GM18520 (cell line): ENCODE measurements around the gene PLA2G12A.
A peak's percentile ranks its signal among the peaks of the same experiment; 100 is the strongest.

Experiments
- ATAC-seq: cut with Tn5 transposase; IDR thresholded peaks from one replicate; pipeline ENCODE4 v1.9.1; 2021; ENCODE audit not compliant: unreplicated experiment

Gene PLA2G12A

DNA sequence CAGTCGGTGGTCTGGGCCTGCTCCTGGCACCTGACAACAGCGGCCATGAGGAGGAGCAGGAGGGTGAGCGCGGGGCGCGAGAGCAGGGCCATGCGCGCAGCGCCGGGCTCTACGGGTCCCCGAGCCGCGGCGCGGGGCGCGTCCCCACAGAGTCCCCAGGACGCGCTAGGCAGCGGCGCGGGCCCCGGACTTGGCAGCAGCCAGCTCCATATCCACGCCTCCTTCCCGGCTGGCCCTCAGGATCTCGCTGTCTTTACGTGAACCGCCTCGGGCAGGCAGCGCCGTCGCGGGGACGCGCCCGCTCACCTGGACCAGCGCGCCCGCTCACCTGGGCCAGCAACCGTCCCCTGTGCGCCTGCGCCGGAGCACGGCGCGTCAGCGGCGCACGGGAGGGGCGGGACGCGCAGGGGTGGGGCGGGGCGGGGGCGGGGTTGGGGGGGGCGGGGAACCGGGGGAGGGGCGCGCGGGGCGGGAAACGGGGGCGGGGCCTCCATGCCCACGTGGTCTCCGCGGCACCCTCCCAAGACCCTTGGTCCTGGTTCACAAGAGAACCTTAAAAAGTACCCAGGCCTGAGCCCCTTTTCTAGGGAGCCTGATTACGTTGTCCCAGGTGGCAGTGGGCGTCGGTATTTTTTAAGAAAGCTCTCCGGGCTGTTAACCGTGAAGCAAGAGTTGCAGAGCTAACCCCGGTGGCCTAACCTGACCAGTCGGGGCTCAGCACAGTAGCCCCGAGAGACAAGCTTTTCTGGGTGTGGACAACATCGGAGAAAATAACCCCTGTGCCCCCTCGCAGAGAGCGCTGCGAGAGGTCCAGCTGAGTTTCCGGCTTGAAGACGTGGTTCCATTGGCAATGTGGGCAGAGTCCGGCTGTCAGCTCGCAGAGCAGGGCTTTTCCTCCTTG is at the start of gene PLA2G12A:
PLA2G12A (minus strand) TSS at position 353 of the 901 bp plus-strand sequence; CDS start at position 92, 261 bp downstream.
- peak; percentile 85 for ATAC-seq

GRCh38 chr4:109764789-109765402 is 35.0 kb upstream of the PLA2G12A start:
- no peak for ATAC-seq

- ATAC-seq = no peak
These were observed 34.5 kb upstream of the PLA2G12A start for GRCh38 chr4:109764376-109764775.

DNA sequence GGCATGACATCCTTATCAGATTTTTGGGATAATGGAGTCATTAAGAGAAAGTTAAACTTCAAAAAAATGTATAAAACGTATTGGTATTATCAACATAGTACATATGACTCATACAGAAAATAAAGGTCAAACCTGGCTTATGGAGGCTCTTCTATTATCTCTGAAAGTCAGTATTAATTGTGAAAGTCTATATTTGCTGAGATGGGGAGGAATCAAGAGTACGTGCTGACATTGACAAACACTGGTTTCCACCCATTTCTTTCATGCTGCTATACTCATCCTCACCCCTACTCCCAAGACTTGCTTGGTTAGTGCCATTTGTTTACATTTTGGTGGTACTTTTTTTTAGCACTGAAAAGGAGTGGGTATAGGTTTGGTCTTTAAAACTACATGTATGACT is 30.8 kb upstream of the PLA2G12A start:
- ATAC-seq = no peak

DNA sequence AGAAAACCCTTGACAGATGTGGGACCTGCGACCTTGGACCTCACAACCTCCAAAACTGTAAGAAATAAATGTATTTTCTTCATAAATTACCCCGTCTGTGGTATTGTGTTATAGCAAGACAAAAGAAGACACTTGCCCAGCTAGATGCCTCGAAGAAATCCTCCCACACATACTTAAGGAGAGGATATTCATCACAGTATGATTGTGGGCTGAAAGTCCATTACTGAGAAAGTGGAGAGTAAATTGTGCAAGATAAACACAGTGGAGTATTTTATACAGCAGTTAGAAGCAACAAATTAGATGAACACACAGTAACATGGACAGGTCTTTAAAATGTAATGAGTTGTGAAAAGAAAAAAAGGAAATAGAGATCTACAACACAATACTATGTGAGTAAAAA is 25.8 kb upstream of the PLA2G12A start:
- ATAC-seq = no peak

- no peak for ATAC-seq
These were observed 24.4 kb upstream of the PLA2G12A start for GRCh38 chr4:109754093-109754857.

GRCh38 chr4:109752525-109752924 is 22.7 kb upstream of the PLA2G12A start:
- no peak for ATAC-seq

DNA sequence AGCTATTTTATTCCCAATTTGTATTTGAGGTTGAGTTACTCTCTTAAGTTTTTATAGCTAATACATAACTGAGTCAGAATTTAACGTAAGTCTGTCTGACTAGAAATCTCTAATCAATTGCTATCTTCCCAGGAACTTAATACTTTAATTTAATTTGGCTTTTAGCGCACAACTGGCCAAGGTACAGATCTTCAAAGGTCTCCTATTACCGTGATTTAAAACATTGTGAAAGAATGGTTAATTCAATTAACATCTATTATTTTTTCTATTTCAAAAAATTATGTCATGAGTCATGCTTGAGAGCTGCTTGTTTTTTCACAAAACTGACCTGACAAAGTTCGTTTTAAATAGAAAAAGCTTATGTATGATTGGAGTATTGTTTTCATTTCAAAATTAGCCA is 22.0 kb upstream of the PLA2G12A start:
- no peak for ATAC-seq

DNA sequence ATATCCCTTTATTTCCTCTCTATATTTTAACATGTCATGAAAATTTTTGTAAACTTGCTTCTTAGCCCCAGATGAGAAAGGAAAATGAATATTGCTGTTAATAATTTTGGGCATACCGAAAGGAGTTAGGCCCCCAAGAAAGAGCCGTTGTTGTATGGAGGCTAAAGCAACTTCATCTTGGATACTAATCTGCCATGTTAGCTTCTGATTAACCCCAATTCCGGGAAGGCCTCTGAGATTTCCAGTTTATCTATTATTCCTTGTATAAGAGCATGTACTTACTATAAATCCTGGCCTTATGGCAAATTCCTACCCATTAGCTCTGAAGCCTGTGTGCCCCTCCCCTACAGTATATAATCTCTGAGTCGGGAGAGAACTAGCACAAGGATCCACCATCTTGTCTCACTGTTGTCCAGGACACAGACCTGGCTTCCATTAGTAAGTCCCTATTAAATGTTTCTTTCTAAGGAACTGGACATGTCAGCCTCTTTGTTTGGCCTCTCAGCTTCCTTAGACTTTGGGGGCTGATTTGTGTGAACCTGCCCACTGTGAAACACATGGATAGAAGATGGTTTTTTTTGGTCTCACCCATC is 20.9 kb upstream of the PLA2G12A start:
- ATAC-seq = no peak

DNA sequence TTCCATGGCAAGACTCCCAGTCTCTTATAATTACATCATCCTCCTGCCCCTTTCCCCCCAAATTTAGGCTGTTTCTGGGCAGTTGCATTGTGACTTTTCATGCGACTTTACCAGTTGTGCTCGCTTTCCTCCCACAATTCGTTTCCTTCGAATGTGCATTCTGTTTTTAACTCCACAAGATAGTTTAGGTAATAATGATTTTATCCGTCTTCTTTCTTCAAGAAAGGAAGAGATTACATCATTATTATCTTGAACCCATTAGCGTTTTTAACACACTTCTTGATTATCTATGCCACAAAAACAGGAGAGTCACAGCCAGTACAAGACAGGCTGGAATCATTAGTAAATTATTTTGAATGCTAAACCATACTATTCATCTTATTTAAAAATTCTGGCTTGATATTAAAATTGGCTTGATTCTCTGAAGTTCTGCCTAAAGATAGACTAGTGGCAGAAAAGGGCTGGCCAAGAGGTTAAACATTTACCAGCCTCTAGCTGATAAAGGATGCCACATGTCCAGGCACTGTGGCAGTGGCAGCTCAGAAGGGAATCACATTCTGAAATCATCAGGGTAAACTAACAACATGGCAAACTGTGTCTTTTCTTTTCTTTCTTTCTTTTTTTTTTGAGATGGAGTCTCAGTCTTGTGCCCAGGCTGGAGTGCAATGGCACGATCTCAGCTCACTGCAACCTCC is 19.7 kb upstream of the PLA2G12A start:
- no peak for ATAC-seq

DNA sequence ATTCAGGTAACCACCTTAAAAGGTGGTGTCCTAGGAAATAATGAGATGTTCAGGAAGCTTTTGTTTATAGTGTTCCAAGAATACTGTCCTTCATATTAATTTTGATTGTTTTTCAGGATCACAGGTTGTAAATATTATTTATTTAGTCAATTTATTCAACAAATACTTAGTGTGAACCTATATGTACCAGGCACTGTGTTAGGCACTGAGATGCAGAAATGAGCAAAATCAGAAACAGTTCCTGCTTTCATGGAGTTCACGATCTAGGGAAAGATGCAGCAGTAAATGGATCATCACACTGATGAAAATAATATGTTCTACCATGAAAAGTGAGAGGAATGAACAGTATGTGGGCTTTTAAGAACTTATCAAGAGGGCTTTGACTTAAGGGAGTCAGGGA is 18.2 kb upstream of the PLA2G12A start:
- no peak for ATAC-seq

- no peak for ATAC-seq
These were observed 16.9 kb upstream of the PLA2G12A start for GRCh38 chr4:109746728-109747127.

- ATAC-seq = no peak
These were observed 16.0 kb upstream of the PLA2G12A start for GRCh38 chr4:109745830-109746229.

DNA sequence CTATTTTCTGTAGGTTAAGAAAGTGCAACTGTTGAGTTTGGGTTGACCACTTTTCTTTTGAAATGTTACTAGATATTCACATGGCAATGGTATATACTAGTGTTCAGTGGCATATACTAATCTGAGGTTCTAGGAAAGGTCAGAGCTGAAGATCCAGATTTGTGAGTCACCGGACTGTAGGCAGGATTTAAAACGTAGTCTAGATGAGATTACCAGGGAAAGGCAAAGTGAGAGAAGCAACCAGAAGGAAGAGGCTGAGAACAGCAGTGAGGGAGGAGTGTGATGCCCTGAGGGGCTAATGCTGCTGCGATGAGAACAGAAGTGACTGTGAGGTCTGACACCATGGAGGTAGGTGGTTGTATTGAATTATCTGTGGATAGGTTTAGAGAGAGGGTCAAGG is 9.7 kb upstream of the PLA2G12A start:
- ATAC-seq = no peak

- no peak for ATAC-seq
These were observed 8.4 kb upstream of the PLA2G12A start for GRCh38 chr4:109738104-109738872.

- no peak for ATAC-seq
These were observed 5.9 kb upstream of the PLA2G12A start for GRCh38 chr4:109735566-109736365.

DNA sequence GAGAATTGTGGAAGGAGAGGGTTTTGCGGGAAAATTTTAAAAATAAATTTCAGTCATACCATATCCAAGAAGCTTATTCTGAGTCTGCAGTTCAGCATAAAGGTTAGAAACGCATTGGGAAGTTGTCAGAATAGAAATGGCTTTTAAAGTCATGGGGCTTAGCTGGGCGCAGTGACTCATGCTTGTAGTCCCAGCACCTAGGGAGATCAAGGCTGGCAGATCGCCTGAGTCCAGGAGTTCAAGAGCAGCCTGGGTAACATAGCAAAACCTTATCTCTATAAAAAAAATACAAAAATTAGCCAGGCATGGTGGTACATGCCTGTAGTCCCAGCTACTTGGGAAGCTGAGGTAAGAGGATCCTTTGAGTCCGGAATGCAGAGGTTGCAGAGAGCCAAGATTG is 3.9 kb upstream of the PLA2G12A start:
- ATAC-seq = no peak

GRCh38 chr4:109730619-109731545 is 1.0 kb upstream of the PLA2G12A start:
- no peak for ATAC-seq
